HepG2 (cell line): Measurements from ENCODE around the gene CMIP. TPM values are rescaled to one million over a fixed set of nuclear protein-coding genes. Genes with fewer than 3 reads are reported as not detected.

Source experiments
- ARNT ChIP-seq: fragments of 450-650 bp; IDR thresholded peaks from 2 replicates; pipeline ENCODE4 v1.6.1; 2017
- CBX2 ChIP-seq, 2 experiments: fragments of 200-600 bp in 1 of 2; sonication (generic); formaldehyde crosslinking in 1 of 2; IDR thresholded peaks; 2 replicates each; pipeline versions ENCODE4 v1.7.0 to v1.8.1; 2018 to 2022; ENCODE audit warnings: low read depth in 2 of 2, low read length in 1 of 2, mild to moderate bottlenecking in 1 of 2, missing genetic modification reagents in 1 of 2
- CHCHD3 ChIP-seq: sonication (generic); formaldehyde crosslinking; IDR thresholded peaks from 2 replicates; pipeline ENCODE4 v1.8.0; 2022; ENCODE audit warnings: mild to moderate bottlenecking, missing genetic modification reagents, moderate library complexity
- ETV5 ChIP-seq: IDR thresholded peaks from 2 replicates; pipeline ENCODE4 v1.6.1; 2018; ENCODE audit warnings: missing biosample characterization, missing genetic modification reagents, inconsistent platforms, borderline replicate concordance
- FLYWCH1 ChIP-seq: sonication (generic); formaldehyde crosslinking; IDR thresholded peaks from 2 replicates; pipeline ENCODE4 v1.8.1; 2023; ENCODE audit warnings: mild to moderate bottlenecking, missing genetic modification reagents
- GRHL1 ChIP-seq: sonication (generic); formaldehyde crosslinking; conservative IDR thresholded peaks from 2 replicates; pipeline ENCODE4 v1.8.0; 2022; ENCODE audit warnings: missing genetic modification reagents
- HOXA5 ChIP-seq: sonication (generic); formaldehyde crosslinking; IDR thresholded peaks from 2 replicates; pipeline ENCODE4 v1.4.0; 2020; ENCODE audit warnings: missing genetic modification reagents
- ISX ChIP-seq: sonication (generic); formaldehyde crosslinking; conservative IDR thresholded peaks from 2 replicates; pipeline ENCODE4 v1.5.0; 2020; ENCODE audit warnings: missing genetic modification reagents
- KDM3A ChIP-seq: IDR thresholded peaks from 2 replicates; pipeline ENCODE4 v1.6.1; 2018; ENCODE audit warnings: low read depth, missing compliant biosample characterization
- KLF9 ChIP-seq: IDR thresholded peaks from 2 replicates; pipeline ENCODE4 v1.6.1; 2016; ENCODE audit warnings: low read depth
- MED13 ChIP-seq: sonication (generic); formaldehyde crosslinking; IDR thresholded peaks from 2 replicates; pipeline ENCODE4 v1.5.0; 2020; ENCODE audit warnings: missing genetic modification reagents
- MXI1 ChIP-seq: IDR thresholded peaks from 3 replicates; pipeline ENCODE4 v1.6.1; 2012; ENCODE audit warnings: low read depth, low read length, inconsistent platforms, borderline replicate concordance
- MYNN ChIP-seq: sonication (generic); formaldehyde crosslinking; IDR thresholded peaks from 2 replicates; pipeline ENCODE4 v1.4.0; 2020; ENCODE audit warnings: mild to moderate bottlenecking, low read depth, missing genetic modification reagents
- NFIB ChIP-seq: sonication (generic); formaldehyde crosslinking; IDR thresholded peaks from 2 replicates; pipeline ENCODE4 v1.9.0; 2021; ENCODE audit warnings: missing genetic modification reagents, mild to moderate bottlenecking, borderline replicate concordance
- PATZ1 ChIP-seq: sonication (generic); formaldehyde crosslinking; IDR thresholded peaks from 2 replicates; pipeline ENCODE4 v1.4.0; 2020; ENCODE audit warnings: missing genetic modification reagents
- PRDM4 ChIP-seq: sonication (generic); formaldehyde crosslinking; IDR thresholded peaks from 2 replicates; pipeline ENCODE4 v1.9.0; 2021; ENCODE audit warnings: missing genetic modification reagents, borderline replicate concordance
- TEAD3 ChIP-seq: optimal IDR thresholded peaks from 2 replicates; pipeline ENCODE3; 2016; ENCODE audit warnings: borderline replicate concordance
- ZBTB25 ChIP-seq: IDR thresholded peaks from 2 replicates; pipeline ENCODE4 v1.6.1; 2018; ENCODE audit warnings: missing genetic modification reagents
- ZFP36L2 ChIP-seq: sonication (generic); formaldehyde crosslinking; IDR thresholded peaks from 2 replicates; pipeline ENCODE4 v1.4.0; 2020; ENCODE audit warnings: missing genetic modification reagents
- ZMYM4 ChIP-seq: sonication (generic); formaldehyde crosslinking; IDR thresholded peaks from 2 replicates; pipeline ENCODE4 v1.8.1; 2023; ENCODE audit warnings: mild to moderate bottlenecking, missing genetic modification reagents
- ZNF331 ChIP-seq: sonication (generic); formaldehyde crosslinking; IDR thresholded peaks from 2 replicates; pipeline ENCODE4 v1.4.0; 2020; ENCODE audit warnings: missing genetic modification reagents
- ZNF350 ChIP-seq: sonication (generic); formaldehyde crosslinking; IDR thresholded peaks from 2 replicates; pipeline ENCODE4 v1.4.0; 2020; ENCODE audit warnings: mild to moderate bottlenecking, low read depth, missing genetic modification reagents, borderline replicate concordance
- polyA plus RNA-seq, 8 experiments: library from polyadenylated mRNA; depleted of rRNA in 3 of 8; stranded (reverse) in 7 of 8; unstranded in 1 of 8; fragments of >200 nt; fragmentation: Illumina TruSeq in 4 of 8; extraction: Trizol in 4 of 8; gene quantifications; 2 replicates each; pipeline versions ENCODE4 v1.2.1 to v1.2.3, GENCODE V29; 2011 to 2016; ENCODE audit warnings: low read depth in 4 of 8, missing spikeins in 1 of 8, mixed read lengths in 1 of 8; ENCODE audit not compliant: insufficient read depth in 1 of 8
- total RNA-seq, 5 experiments: library from RNA; depleted of rRNA; stranded (reverse); fragments of >200 nt; fragmentation: Illumina TruSeq; extraction: Trizol; gene quantifications; 2 replicates each; pipeline ENCODE4 v1.2.3, GENCODE V29; 2016; ENCODE audit warnings: low read depth in 1 of 5

The CMIP gene
- total and polyA plus RNA-seq, 2 of the 13 experiments (the other 11 are each of a cell fraction or from before 2014, with no cell fraction given): 10.9 to 18.1 TPM

GRCh38 chr16:81745704-81746558, 301.3 kb downstream of the CMIP start (continued):
- TF ChIP-seq MED13 (no peak), ZFP36L2 (no peak), KDM3A (CRISPR knock-in tag) (no peak), ARNT (no peak), ZNF331 (CRISPR knock-in tag) (no peak), FLYWCH1 (no peak), CHCHD3 (CRISPR knock-in tag) (no peak; the same call in 1 of the 2 replicates), GRHL1 (CRISPR knock-in tag) (no peak), CBX2 (IDR thresholded peaks at IDR 0.05; ENCODE audit: low read depth, low read length) (no peak), CBX2 (CRISPR knock-in tag; IDR thresholded peaks at IDR 0.05; ENCODE audit: low read depth) (no peak; the same call in 1 of the 2 replicates), PATZ1 (CRISPR knock-in tag) (0 out of 2 replicates have a peak, but pooled peaks have one; percentile 32), TEAD3 (CRISPR knock-in tag) (peak; percentile 42), PRDM4 (no peak), ZMYM4 (CRISPR knock-in tag) (peak; percentile 34; the same call in 1 of the 2 replicates), KLF9 (CRISPR knock-in tag) (no peak), ETV5 (CRISPR knock-in tag) (peak; percentile 14; the same call in 1 of the 2 replicates), MXI1 (no peak), NFIB (CRISPR knock-in tag) (no peak), ZNF350 (CRISPR knock-in tag) (peak; percentile 46; the same call in 1 of the 2 replicates), HOXA5 (CRISPR knock-in tag) (0 out of 2 replicates have a peak, but pooled peaks have one; percentile 50), MYNN (CRISPR knock-in tag) (no peak), ISX (CRISPR knock-in tag) (no peak), ZBTB25 (CRISPR knock-in tag) (no peak; the same call in 1 of the 2 replicates)
